Left cardiac atrium (tissue), 4 donors: Measurements from ENCODE around the gene ZNF783. TPM values are rescaled to one million over a fixed set of nuclear protein-coding genes. Genes with fewer than 3 reads are reported as not detected.
A peak's percentile ranks its signal among the peaks of the same experiment; 100 is the strongest.

Experiments
- ATAC-seq, 2 donors: fragments of 200-7000 bp; cut with Tn5 transposase; one replicate each; pipeline ENCODE4 v1.9.1; 2020; ENCODE audit warnings: mild to moderate bottlenecking in 2 of 2, moderate library complexity in 2 of 2
- DNase-seq: peaks from one replicate; pipeline ENCODE4 v3.0.0-alpha.2; 2020
- intact Hi-C, 2 donors: fragments of 100-400 bp; cut with DNase I; formaldehyde crosslinking; loops; one replicate each; pipeline versions ENCODE4 v1.14.1 to v1.15.1; 2022 to 2023
- total RNA-seq, 2 donors: library from RNA; stranded (reverse); fragmentation: NEBNext Ultra II Directional; extraction: Animal tissue kit (Norgen Biotek cat#: 25700); gene quantifications; one replicate each; pipeline ENCODE4 v1.2.1, GENCODE V29; 2021
- donor health status: DM: no; HTN: yes; CAD: no.
- donor health status: DM: no; HTN: yes; CAD: no; lungs with severe emphysema.
- donor health status: DM: yes; HTN: yes; CAD: no.
- donor health status: Dilated cardiomyopathy.

Gene ZNF783
- total RNA-seq, 2 donors from 2014 or later = 5.8 to 8.6 TPM

GRCh38 chr7:149278396-149278795, 16.4 kb downstream of the ZNF783 start:
- DNase-seq (no peak), ATAC-seq (no peak)
- intact Hi-C loops = no loop called here

GRCh38 chr7:149279111-149279743, 17.2 kb downstream of the ZNF783 start:
- DNase-seq (no peak), ATAC-seq (no peak)
- intact Hi-C loops = no loop called here

- intact Hi-C loops = no loop called here
- DNase-seq (no peak), ATAC-seq (no peak)
Measured at GRCh38 chr7:149280151-149280550, 18.2 kb downstream of the ZNF783 start.

- no peak for ATAC-seq
- intact Hi-C loops = no loop called here
- DNase-seq = no peak
Measured at GRCh38 chr7:149280661-149281507, 18.9 kb downstream of the ZNF783 start.

GRCh38 chr7:149281508-149282330, 19.7 kb downstream of the ZNF783 start:
- ATAC-seq (no peak), DNase-seq (no peak)
- intact Hi-C loops = no loop called here

- ATAC-seq (no peak), DNase-seq (no peak)
- intact Hi-C loops = no loop called here
Measured at GRCh38 chr7:149282331-149282655, 20.3 kb downstream of the ZNF783 start.

- intact Hi-C loops = no loop called here
- ATAC-seq (no peak), DNase-seq (no peak)
Measured at GRCh38 chr7:149283321-149283720, 21.3 kb downstream of the ZNF783 start.

GRCh38 chr7:149284343-149284742, 22.3 kb downstream of the ZNF783 start:
- ATAC-seq (no peak), DNase-seq (no peak)
- intact Hi-C loops = no loop called here

- peak; percentile 96 for DNase-seq
- intact Hi-C loops = no loop called here
- peak; percentile 98 to 99 for ATAC-seq
Measured at GRCh38 chr7:149284850-149285585, 23.0 kb downstream of the ZNF783 start.

GRCh38 chr7:149285603-149286002, 23.6 kb downstream of the ZNF783 start:
- DNase-seq (peak; percentile 57), ATAC-seq (peak; percentile 28 to 48)
- intact Hi-C loops = no loop called here

- ATAC-seq (no peak), DNase-seq (no peak)
- intact Hi-C loops = no loop called here
Measured at GRCh38 chr7:149286811-149287400, 24.9 kb downstream of the ZNF783 start.

- ATAC-seq (no peak), DNase-seq (no peak)
- intact Hi-C loops = no loop called here
Measured at GRCh38 chr7:149287622-149288021, 25.6 kb downstream of the ZNF783 start.

- DNase-seq = no peak
Measured at GRCh38 chr7:149289262-149289661, 27.3 kb downstream of the ZNF783 start.

GRCh38 chr7:149289856-149290255, 27.9 kb downstream of the ZNF783 start:
- no peak for ATAC-seq
- intact Hi-C loops = no loop called here
- DNase-seq = no peak

More at GRCh38 chr7:149289262-149289661, 27.3 kb downstream of the ZNF783 start:
- intact Hi-C loops = no loop called here
- ATAC-seq = no peak

GRCh38 chr7:149291036-149291780, 29.2 kb downstream of the ZNF783 start:
- no peak for ATAC-seq
- intact Hi-C loops = no loop called here

GRCh38 chr7:149291781-149292461, 29.9 kb downstream of the ZNF783 start:
- ATAC-seq (no peak), DNase-seq (no peak)
- intact Hi-C loops = no loop called here

More at GRCh38 chr7:149291036-149291780, 29.2 kb downstream of the ZNF783 start:
- DNase-seq = no peak

GRCh38 chr7:149292462-149292823, 30.4 kb downstream of the ZNF783 start:
- DNase-seq (no peak), ATAC-seq (no peak)

GRCh38 chr7:149293338-149293737, 31.3 kb downstream of the ZNF783 start:
- intact Hi-C loops = no loop called here
- DNase-seq = no peak
- ATAC-seq = no peak

More at GRCh38 chr7:149292462-149292823, 30.4 kb downstream of the ZNF783 start:
- intact Hi-C loops = no loop called here
